GM18907 (cell line): ENCODE measurements around the gene ITPR2.
A peak's percentile ranks its signal among the peaks of the same experiment; 100 is the strongest.
"Not testable (repeated sequence)": the region's sequence is repeated elsewhere in the genome, so short reads cannot be mapped to it uniquely, and the experiment has no call there.

Source experiments
- ATAC-seq: cut with Tn5 transposase; IDR thresholded peaks from one replicate; pipeline ENCODE4 v1.9.1; 2021; ENCODE audit warnings: mild to moderate bottlenecking, moderate library complexity; ENCODE audit not compliant: unreplicated experiment

ITPR2 gene

GRCh38 chr12:26488351-26488750 lies 344.6 kb downstream of the ITPR2 start:
- ATAC-seq = no peak

- peak; percentile 93 for ATAC-seq
These were observed 359.7 kb downstream of the ITPR2 start for GRCh38 chr12:26473291-26473690.

GRCh38 chr12:26471560-26471959 lies 361.4 kb downstream of the ITPR2 start:
- ATAC-seq = peak; percentile 77

GRCh38 chr12:26469421-26470180 lies 363.4 kb downstream of the ITPR2 start:
- no peak for ATAC-seq

- no peak for ATAC-seq
These were observed 365.6 kb downstream of the ITPR2 start for GRCh38 chr12:26467351-26467750.

GRCh38 chr12:26466726-26467125 lies 366.3 kb downstream of the ITPR2 start:
- ATAC-seq = no peak

- no peak for ATAC-seq
These were observed 367.4 kb downstream of the ITPR2 start for GRCh38 chr12:26465419-26466097.

GRCh38 chr12:26461776-26462175 lies 371.2 kb downstream of the ITPR2 start:
- no peak for ATAC-seq

- no peak for ATAC-seq
These were observed 372.6 kb downstream of the ITPR2 start for GRCh38 chr12:26460361-26460760.

GRCh38 chr12:26455936-26456574 lies 376.9 kb downstream of the ITPR2 start:
- no peak for ATAC-seq

GRCh38 chr12:26453246-26453645 lies 379.7 kb downstream of the ITPR2 start:
- ATAC-seq = no peak

GRCh38 chr12:26452511-26452910 lies 380.5 kb downstream of the ITPR2 start:
- no peak for ATAC-seq

- ATAC-seq = no peak
These were observed 381.2 kb downstream of the ITPR2 start for GRCh38 chr12:26451763-26452162.

GRCh38 chr12:26445909-26446308 lies 387.1 kb downstream of the ITPR2 start:
- no peak for ATAC-seq

- ATAC-seq = no peak
These were observed 389.7 kb downstream of the ITPR2 start for GRCh38 chr12:26443309-26443708.

GRCh38 chr12:26441434-26441833 lies 391.6 kb downstream of the ITPR2 start:
- no peak for ATAC-seq

GRCh38 chr12:26435069-26435404 lies 398.0 kb downstream of the ITPR2 start:
- ATAC-seq = no peak

GRCh38 chr12:26434299-26435068 lies 398.5 kb downstream of the ITPR2 start:
- ATAC-seq = peak; percentile 66

GRCh38 chr12:26433701-26434100 lies 399.3 kb downstream of the ITPR2 start:
- ATAC-seq = not testable (repeated sequence)

GRCh38 chr12:26431211-26431610 lies 401.8 kb downstream of the ITPR2 start:
- no peak for ATAC-seq

- ATAC-seq = not testable (repeated sequence)
These were observed 402.4 kb downstream of the ITPR2 start for GRCh38 chr12:26430596-26430995.
